ENCODE results near the gene TTC1. TPM values are rescaled to one million over a fixed set of nuclear protein-coding genes. Genes with fewer than 3 reads are reported as not detected.

The TTC1 gene
- total and polyA plus RNA-seq, 2 of the 8 experiments (the other 6 are each of a cell fraction or from before 2014, with no cell fraction given) = 25.1 to 63.9 TPM

GRCh38 chr5:160044391-160044804 is 35.5 kb downstream of the TTC1 start (continued):
- TF ChIP-seq CHD7 (IDR thresholded peaks at IDR 0.05; ENCODE audit: insufficient replicate concordance, low read length) = no peak
- 0 out of 2 replicates have a peak, but pooled peaks have one; percentile 37 for TF ChIP-seq POLR2AphosphoS5 (IDR thresholded peaks at IDR 0.05; ENCODE audit: low read depth, low read length)

Data from H1 (cell line).